ENCODE results near the gene DES. TPM values are rescaled to one million over a fixed set of nuclear protein-coding genes. Genes with fewer than 3 reads are reported as not detected.

DES gene
- total RNA-seq (74.2 TPM), polyA plus RNA-seq (ENCODE audit: insufficient read depth, low read depth, low replicate concordance) (30.0 TPM)
- long read RNA-seq, donor 1, partial matches to known transcripts = 0 of 4 reads
- long read RNA-seq, donor 1, other reads (novel, unspliced or antisense) = 0 of 4 reads
- long read RNA-seq, donor 2, partial matches to known transcripts = 0 of 2 reads
- long read RNA-seq, donor 2, other reads (novel, unspliced or antisense) = 0 of 2 reads
- long read RNA-seq, donor 3, partial matches to known transcripts = 0 of 4 reads
- long read RNA-seq, donor 3, other reads (novel, unspliced or antisense) = 0 of 4 reads
- long read RNA-seq, donor 4, partial matches to known transcripts = 0 of 4 reads
- long read RNA-seq, donor 4, other reads (novel, unspliced or antisense) = 0 of 4 reads
- long read RNA-seq, donor 5 = 0 reads
- long read RNA-seq, donor 6, transcript DES-201 (9 exons, 2,248 nt) = major isoform, 6 of 6 reads
- long read RNA-seq, donor 6, partial matches to known transcripts = 0 of 6 reads
- long read RNA-seq, donor 6, other reads (novel, unspliced or antisense) = 0 of 6 reads
- long read RNA-seq, donor 7, transcript DES-201 (9 exons, 2,248 nt) = major isoform, 98 of 123 reads
- long read RNA-seq, donor 7, partial matches to known transcripts = 24 of 123 reads
- long read RNA-seq, donor 7, other reads (novel, unspliced or antisense) = 1 of 123 reads
- long read RNA-seq, donor 8 = 0 reads
- long read RNA-seq, donor 9 = 0 reads
- long read RNA-seq, donor 10, partial matches to known transcripts = 0 of 1 reads
- long read RNA-seq, donor 10, other reads (novel, unspliced or antisense) = 0 of 1 reads

GRCh38 chr2:219418155-219419011 lies at the start of gene DES:
TSS of gene DES (plus strand) at chr2:219418377. CDS start at chr2:219418463, 86 bp downstream.
- peak; percentile 69 to 82 (median 72) for DNase-seq
- intact Hi-C loops (cut with DNase I) = no loop called here
- no peaks in the 10 kb centered on the region for H3K27me3 ChIP-seq (ENCODE audit: control insufficient read depth, insufficient read depth, low read length)
- H3K4me3 ChIP-seq (ENCODE audit: low read length in 3 of 3) = no peak within 1 kb of the TSS
- H3K27ac ChIP-seq (ENCODE audit: low read depth in 2 of 2, low read length in 2 of 2) = no peak within 1 kb of the TSS
- H3K4me1 ChIP-seq (ENCODE audit: control insufficient read depth in 2 of 3, insufficient read depth in 2 of 3, low read depth in 1 of 3, low read length in 3 of 3) = no peaks in the 10 kb centered on the region
- H3K9ac ChIP-seq (ENCODE audit: low read length in 3 of 3) = no peak within 1 kb of the TSS
- no peaks in the 10 kb centered on the region for H3K36me3 ChIP-seq (ENCODE audit: control insufficient read depth in 2 of 3, insufficient read depth in 3 of 3, low read length in 3 of 3)
- H3K9me3 ChIP-seq (ENCODE audit: control insufficient read depth in 2 of 3, insufficient read depth in 1 of 3, low read length in 3 of 3) = no peaks in the 10 kb centered on the region
- TF ChIP-seq CTCF (IDR thresholded peaks at IDR 0.05; ENCODE audit: borderline replicate concordance, extremely low read depth, insufficient read depth) = no peak
- no peak for FAIRE-seq

- Histone ChIP-seq H3K4me1 (ENCODE audit: control insufficient read depth in 2 of 3, insufficient read depth in 2 of 3, low read depth in 1 of 3, low read length in 3 of 3) (peaks cover 0 to 4% (median 0%) of the 10 kb centered on the region in 3 donors), H3K27ac (ENCODE audit: low read depth in 2 of 2, low read length in 2 of 2) (no peak overlapping the region), H3K4me3 (ENCODE audit: low read length in 3 of 3) (peak overlapping the region in 1 of 3 donors; percentile 7), H3K27me3 (ENCODE audit: control insufficient read depth, insufficient read depth, low read length) (no peaks in the 10 kb centered on the region), H3K9ac (ENCODE audit: low read length in 3 of 3) (no peak overlapping the region), H3K36me3 (ENCODE audit: control insufficient read depth in 2 of 3, insufficient read depth in 3 of 3, low read length in 3 of 3) (peaks cover 0 to 2% (median under 1%) of the 10 kb centered on the region in 3 donors), H3K9me3 (ENCODE audit: control insufficient read depth in 2 of 3, insufficient read depth in 1 of 3, low read length in 3 of 3) (no peaks in the 10 kb centered on the region)
- peak in 3 of 5 donors; percentile 14 to 70 (median 43) for DNase-seq
- no peak for FAIRE-seq
- TF ChIP-seq CTCF (IDR thresholded peaks at IDR 0.05; ENCODE audit: borderline replicate concordance, extremely low read depth, insufficient read depth) = no peak
- intact Hi-C loops (cut with DNase I) = no loop called here
Observed at GRCh38 chr2:219368690-219369191, 49.4 kb upstream of the DES start.

- Histone ChIP-seq H3K4me1 (ENCODE audit: control insufficient read depth in 2 of 3, insufficient read depth in 2 of 3, low read depth in 1 of 3, low read length in 3 of 3) (peaks cover 0 to 4% (median 0%) of the 10 kb centered on the region in 3 donors), H3K27me3 (ENCODE audit: control insufficient read depth, insufficient read depth, low read length) (no peaks in the 10 kb centered on the region), H3K27ac (ENCODE audit: low read depth in 2 of 2, low read length in 2 of 2) (no peak overlapping the region), H3K4me3 (ENCODE audit: low read length in 3 of 3) (no peak overlapping the region), H3K9me3 (ENCODE audit: control insufficient read depth in 2 of 3, insufficient read depth in 1 of 3, low read length in 3 of 3) (no peaks in the 10 kb centered on the region), H3K9ac (ENCODE audit: low read length in 3 of 3) (no peak overlapping the region), H3K36me3 (ENCODE audit: control insufficient read depth in 2 of 3, insufficient read depth in 3 of 3, low read length in 3 of 3) (peaks cover 5 to 8% (median 6%) of the 10 kb centered on the region in 3 donors)
- TF ChIP-seq CTCF (IDR thresholded peaks at IDR 0.05; ENCODE audit: borderline replicate concordance, extremely low read depth, insufficient read depth) = no peak
- DNase-seq = peak in 2 of 5 donors; percentile 56 to 80
- no peak for FAIRE-seq
- intact Hi-C loops (cut with DNase I) = no loop called here
Observed at GRCh38 chr2:219369447-219369861, 48.7 kb upstream of the DES start.

Measured in kidney (tissue), 22 donors.